Upper lobe of right lung (tissue), 1 donor: ENCODE results near the gene RIT2. TPM values are rescaled to one million over a fixed set of nuclear protein-coding genes. Genes with fewer than 3 reads are reported as not detected.

Experiments
- ATAC-seq: fragments of 200-7000 bp; cut with Tn5 transposase; one replicate; pipeline ENCODE4 v1.9.1; 2020; ENCODE audit warnings: mild to moderate bottlenecking, moderate library complexity
- DNase-seq: peaks from one replicate; pipeline ENCODE4 v3.0.0-alpha.2; 2020
- H3K27ac ChIP-seq: fragments of 200-600 bp; one replicate; pipeline ENCODE4 v1.8.0; 2022
- H3K27me3 ChIP-seq: fragments of 200-600 bp; one replicate; pipeline ENCODE4 v1.8.0; 2022; ENCODE audit warnings: mild to moderate bottlenecking
- H3K36me3 ChIP-seq: fragments of 200-600 bp; one replicate; pipeline ENCODE4 v1.8.0; 2022
- H3K4me1 ChIP-seq: fragments of 200-600 bp; one replicate; pipeline ENCODE4 v1.8.0; 2022
- H3K4me3 ChIP-seq: fragments of 200-600 bp; one replicate; pipeline ENCODE4 v1.8.0; 2022; ENCODE audit warnings: mild to moderate bottlenecking
- H3K9me3 ChIP-seq: fragments of 200-600 bp; one replicate; pipeline ENCODE4 v1.8.0; 2022
- CTCF ChIP-seq: fragments of 200-600 bp; IDR thresholded peaks from one replicate; pipeline ENCODE4 v1.8.0; 2022; ENCODE audit warnings: antibody characterized with exemption
- intact Hi-C: fragments of 100-400 bp; cut with DNase I; formaldehyde crosslinking; loops from one replicate; pipeline ENCODE4 v1.11.0; 2022
- total RNA-seq: library from RNA; stranded (reverse); fragmentation: NEBNext Ultra II Directional; extraction: Animal tissue kit (Norgen Biotek cat#: 25700); gene quantifications from one replicate; pipeline ENCODE4 v1.2.1, GENCODE V29; 2021
- donor health status: DM: no; HTN: yes; CAD: no; lungs with severe emphysema.

Gene RIT2
- total RNA-seq, 1 donor from 2014 or later = not detected

DNA sequence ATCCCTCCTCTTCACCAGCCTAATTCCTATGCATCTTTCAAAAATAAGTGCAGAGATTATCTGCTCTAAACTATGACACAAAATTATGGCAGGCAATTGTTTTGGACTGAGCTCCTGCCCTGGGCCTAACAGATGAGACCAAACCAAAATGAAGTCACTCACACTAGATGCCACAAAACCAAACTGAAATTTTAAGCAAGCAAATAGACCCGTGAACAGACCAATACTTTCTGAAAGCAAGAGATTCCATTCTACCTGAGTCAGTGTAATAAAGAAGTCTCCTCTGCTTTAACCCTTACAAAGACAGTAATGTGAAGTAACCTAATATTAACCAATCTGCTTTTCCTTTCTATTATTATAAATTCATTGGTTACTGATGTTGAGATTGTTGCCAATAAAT is 84.3 kb downstream of the RIT2 start:
- ATAC-seq (no peak), DNase-seq (no peak)
- no peaks in the 10 kb centered on the region for H3K36me3 ChIP-seq
- H3K9me3 ChIP-seq = no peaks in the 10 kb centered on the region
- peaks cover 3% of the 10 kb centered on the region for H3K4me1 ChIP-seq
- intact Hi-C loops = no loop called here
- H3K4me3 ChIP-seq = no peak overlapping the region
- no peak overlapping the region for H3K27ac ChIP-seq
- TF ChIP-seq CTCF = no peak
- H3K27me3 ChIP-seq = no peaks in the 10 kb centered on the region

DNA sequence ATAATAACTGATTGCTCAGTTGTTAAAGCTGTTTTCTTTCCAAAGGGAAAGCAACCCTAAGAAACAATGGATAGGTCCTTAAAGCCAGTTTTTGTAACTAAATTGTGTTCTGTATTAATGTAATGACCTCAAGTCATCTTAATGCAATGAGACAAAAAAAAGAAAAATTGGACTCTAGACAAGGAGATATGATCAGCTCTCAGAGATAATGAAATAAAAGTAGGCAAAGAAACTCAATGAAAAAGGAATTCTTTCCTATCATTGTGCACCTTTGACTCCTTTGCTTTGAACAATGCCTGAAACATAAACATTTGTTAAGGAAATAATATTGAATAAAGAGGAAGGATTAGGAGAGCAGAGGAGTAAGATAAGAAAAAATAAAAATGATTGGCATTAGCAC is 86.1 kb downstream of the RIT2 start:
- no peak for TF ChIP-seq CTCF
- no peak overlapping the region for H3K4me3 ChIP-seq
- no peak overlapping the region for H3K27ac ChIP-seq
- ATAC-seq = no peak
- DNase-seq = no peak
- no peaks in the 10 kb centered on the region for H3K36me3 ChIP-seq
- no peaks in the 10 kb centered on the region for H3K27me3 ChIP-seq
- H3K4me1 ChIP-seq = no peaks in the 10 kb centered on the region
- intact Hi-C loops = no loop called here
- H3K9me3 ChIP-seq = no peaks in the 10 kb centered on the region

- H3K27ac ChIP-seq = no peak overlapping the region
- DNase-seq = no peak
- no peak for TF ChIP-seq CTCF
- H3K27me3 ChIP-seq = no peaks in the 10 kb centered on the region
- no peak for ATAC-seq
- no peaks in the 10 kb centered on the region for H3K9me3 ChIP-seq
- no peak overlapping the region for H3K4me3 ChIP-seq
- no peaks in the 10 kb centered on the region for H3K4me1 ChIP-seq
- intact Hi-C loops = no loop called here
- no peaks in the 10 kb centered on the region for H3K36me3 ChIP-seq
These were observed 92.6 kb downstream of the RIT2 start for GRCh38 chr18:43022874-43023273.

- Histone ChIP-seq H3K4me3 (no peak overlapping the region), H3K4me1 (no peaks in the 10 kb centered on the region), H3K9me3 (no peaks in the 10 kb centered on the region), H3K27ac (no peak overlapping the region), H3K36me3 (no peaks in the 10 kb centered on the region), H3K27me3 (no peaks in the 10 kb centered on the region)
- no peak for ATAC-seq
- DNase-seq = no peak
- no peak for TF ChIP-seq CTCF
- intact Hi-C loops = no loop called here
These were observed 97.9 kb downstream of the RIT2 start for GRCh38 chr18:43017622-43018021.

DNA sequence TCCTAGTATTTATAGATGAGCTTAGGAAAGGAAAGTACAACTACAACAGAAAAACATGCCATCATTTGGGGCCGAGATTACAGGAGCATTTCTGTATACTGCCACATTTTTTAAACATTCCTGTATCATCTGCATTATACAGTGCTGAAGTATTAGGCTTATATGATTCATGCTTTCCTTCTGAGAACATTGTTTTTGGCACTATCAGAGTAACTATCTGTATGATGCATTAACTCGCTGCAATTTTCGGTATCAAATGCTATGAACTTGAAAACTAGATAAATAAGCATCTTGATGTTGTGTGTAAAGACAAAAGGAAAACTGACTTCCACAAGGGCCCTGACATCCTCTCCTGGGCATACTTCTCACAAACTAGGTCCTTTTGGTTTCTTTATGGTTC is 102.0 kb downstream of the RIT2 start:
- no peak overlapping the region for H3K4me3 ChIP-seq
- no peaks in the 10 kb centered on the region for H3K36me3 ChIP-seq
- H3K27ac ChIP-seq = no peak overlapping the region
- DNase-seq = no peak
- no peaks in the 10 kb centered on the region for H3K27me3 ChIP-seq
- no peak for TF ChIP-seq CTCF
- no peaks in the 10 kb centered on the region for H3K9me3 ChIP-seq
- no peak for ATAC-seq
- intact Hi-C loops = no loop called here
- no peaks in the 10 kb centered on the region for H3K4me1 ChIP-seq

DNA sequence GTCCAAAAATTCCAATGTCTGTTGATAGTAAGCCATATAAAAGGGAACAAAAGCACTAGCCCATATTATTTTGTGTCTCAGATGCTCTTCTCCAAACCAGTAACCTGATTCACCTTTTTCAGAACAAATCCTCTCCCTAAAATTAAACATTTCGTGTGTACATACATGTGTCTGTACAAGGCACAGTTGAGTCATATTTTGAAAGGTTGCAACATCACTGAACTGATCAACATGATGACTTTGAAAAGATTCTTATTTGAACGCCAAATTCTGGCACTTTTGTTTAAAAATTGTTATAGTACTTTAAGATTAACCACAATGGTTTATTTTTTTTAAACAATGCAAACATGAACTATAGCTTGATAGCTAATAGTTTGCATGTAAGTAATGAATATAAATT is 102.5 kb downstream of the RIT2 start:
- H3K27ac ChIP-seq = no peak overlapping the region
- intact Hi-C loops = no loop called here
- H3K9me3 ChIP-seq = no peaks in the 10 kb centered on the region
- DNase-seq (no peak), ATAC-seq (no peak)
- no peaks in the 10 kb centered on the region for H3K4me1 ChIP-seq
- H3K4me3 ChIP-seq = no peak overlapping the region
- H3K36me3 ChIP-seq = no peaks in the 10 kb centered on the region
- H3K27me3 ChIP-seq = no peaks in the 10 kb centered on the region
- TF ChIP-seq CTCF = no peak
